IMR-90 (cell line): Measurements from ENCODE around the gene INHBE. TPM values are rescaled to one million over a fixed set of nuclear protein-coding genes. Genes with fewer than 3 reads are reported as not detected.

Experiments
- ATAC-seq: fragments of 200-7000 bp; cut with Tn5 transposase; 2 replicates; pipeline ENCODE4 v1.9.1; 2020; ENCODE audit warnings: low read depth, mild to moderate bottlenecking, moderate library complexity
- BruUV-seq: library from RNA; stranded (reverse); fragments of 400-500 nt; replicated peaks from 2 replicates; lab custom pipeline; 2021; lab: Mats Ljungman, UMichigan
- CTCF ChIA-PET: fragments of 300-600 bp; formaldehyde crosslinking; extraction: SDS; loops from one replicate; lab custom pipeline; 2021; ENCODE audit warnings: antibody characterized with exemption; lab: Yijun Ruan, JAX
- POLR2A ChIA-PET: fragments of 300-600 bp; sonication (Branson Sonifier 250); formaldehyde crosslinking; loops from one replicate; lab custom pipeline; 2022; ENCODE audit warnings: antibody characterized with exemption; ENCODE audit not compliant: unreplicated experiment; lab: Charles Lee
- DNase-seq: peaks from one replicate; pipeline ENCODE4 v3.0.0; 2013
- H2AFZ ChIP-seq: replicated peaks from 2 replicates; pipeline ENCODE3; 2013; ENCODE audit warnings: low read length, mild to moderate bottlenecking; ENCODE audit not compliant: poor library complexity
- H2AK5ac ChIP-seq: 2 replicates; pipeline ENCODE4 v1.6.1; 2013; ENCODE audit warnings: low read depth, low read length, inconsistent platforms
- H2AK9ac ChIP-seq: replicated peaks from 2 replicates; pipeline ENCODE3; 2013; ENCODE audit warnings: mild to moderate bottlenecking, low read depth, low read length, moderate library complexity; ENCODE audit not compliant: poor library complexity
- H2BK120ac ChIP-seq: 2 replicates; pipeline ENCODE4 v1.6.1; 2013; ENCODE audit warnings: low read depth, low read length, inconsistent platforms
- H2BK15ac ChIP-seq: 3 replicates; pipeline ENCODE4 v1.6.1; 2013; ENCODE audit warnings: low read depth, low read length, inconsistent platforms
- H2BK20ac ChIP-seq: 2 replicates; pipeline ENCODE4 v1.6.1; 2013; ENCODE audit warnings: low read depth, mild to moderate bottlenecking, inconsistent platforms, low read length, moderate library complexity
- H2BK5ac ChIP-seq: 2 replicates; pipeline ENCODE4 v1.6.1; 2013; ENCODE audit warnings: mild to moderate bottlenecking, low read depth, low read length, inconsistent platforms; ENCODE audit not compliant: poor library complexity, severe bottlenecking
- H3K14ac ChIP-seq: replicated peaks from 2 replicates; pipeline ENCODE4 v1.6.1; 2013; ENCODE audit warnings: low read depth, low read length, inconsistent platforms
- H3K18ac ChIP-seq: 2 replicates; pipeline ENCODE4 v1.6.1; 2013; ENCODE audit warnings: low read depth, low read length, control low read depth
- H3K23ac ChIP-seq: 2 replicates; pipeline ENCODE4 v1.6.1; 2013; ENCODE audit warnings: low read depth, low read length, inconsistent platforms
- H3K27ac ChIP-seq: 2 replicates; pipeline ENCODE4 v1.5.1; 2013; ENCODE audit warnings: mild to moderate bottlenecking, control low read depth, low read length; ENCODE audit not compliant: insufficient read depth
- H3K27me3 ChIP-seq: 2 replicates; pipeline ENCODE4 v1.6.1; 2013; ENCODE audit warnings: low read length; ENCODE audit not compliant: control insufficient read depth, insufficient read depth
- H3K36me3 ChIP-seq: 2 replicates; pipeline ENCODE4 v1.6.1; 2013; ENCODE audit warnings: low read length, mixed read lengths; ENCODE audit not compliant: control insufficient read depth, insufficient read depth
- H3K4ac ChIP-seq: 2 replicates; pipeline ENCODE4 v1.6.1; 2013; ENCODE audit warnings: low read depth, low read length, inconsistent platforms
- H3K4me1 ChIP-seq: 2 replicates; pipeline ENCODE4 v1.6.1; 2013; ENCODE audit warnings: low read length, mixed read lengths; ENCODE audit not compliant: control insufficient read depth, insufficient read depth
- H3K4me2 ChIP-seq: 2 replicates; pipeline ENCODE4 v1.6.1; 2013; ENCODE audit warnings: low read depth, mild to moderate bottlenecking, control low read depth, low read length, moderate library complexity
- H3K4me3 ChIP-seq: 2 replicates; pipeline ENCODE4 v1.5.1; 2013; ENCODE audit warnings: low read depth, mild to moderate bottlenecking, control low read depth, low read length, moderate library complexity; ENCODE audit not compliant: insufficient read depth
- H3K56ac ChIP-seq: 2 replicates; pipeline ENCODE4 v1.6.1; 2013; ENCODE audit warnings: low read length, inconsistent platforms; ENCODE audit not compliant: insufficient read depth; ENCODE audit errors: extremely low read depth
- H3K79me1 ChIP-seq, 2 experiments: 2 replicates each; pipeline ENCODE4 v1.6.1; 2013; ENCODE audit warnings: low read length in 2 of 2, inconsistent platforms in 1 of 2, low read depth in 1 of 2
- H3K9ac ChIP-seq: 2 replicates; pipeline ENCODE4 v1.6.1; 2013; ENCODE audit warnings: low read depth, low read length, control low read depth
- H3K9me1 ChIP-seq: 2 replicates; pipeline ENCODE4 v1.6.1; 2013; ENCODE audit warnings: low read length, inconsistent platforms; ENCODE audit not compliant: insufficient read depth
- H3K9me3 ChIP-seq: 2 replicates; pipeline ENCODE4 v1.6.1; 2013; ENCODE audit warnings: low read length; ENCODE audit not compliant: control insufficient read depth, insufficient read depth
- H4K20me1 ChIP-seq: 2 replicates; pipeline ENCODE4 v1.6.1; 2013; ENCODE audit warnings: low read length, inconsistent platforms; ENCODE audit not compliant: insufficient read depth
- H4K5ac ChIP-seq: 2 replicates; pipeline ENCODE4 v1.6.1; 2013; ENCODE audit warnings: mild to moderate bottlenecking, low read depth, low read length, control low read depth
- H4K8ac ChIP-seq, 2 experiments: 2 replicates each; pipeline ENCODE4 v1.6.1; 2013; ENCODE audit warnings: low read depth in 2 of 2, low read length in 2 of 2, control low read depth in 1 of 2, inconsistent platforms in 1 of 2
- H4K91ac ChIP-seq: 2 replicates; pipeline ENCODE4 v1.6.1; 2013; ENCODE audit warnings: low read depth, low read length, inconsistent platforms; ENCODE audit not compliant: insufficient read depth
- BHLHE40 ChIP-seq: fragments of 150-350 bp; IDR thresholded peaks from 2 replicates; pipeline ENCODE4 v1.6.1; 2016; ENCODE audit warnings: mild to moderate bottlenecking, low read depth, low read length
- CEBPB ChIP-seq: IDR thresholded peaks from 2 replicates; pipeline ENCODE4 v1.6.1; 2012; ENCODE audit warnings: low read depth, low read length, improper control_type of control experiment
- CHD1 ChIP-seq: IDR thresholded peaks from 2 replicates; pipeline ENCODE4 v1.6.1; 2012; ENCODE audit warnings: low read depth, low read length, improper control_type of control experiment
- CTCF ChIP-seq: conservative IDR thresholded peaks from 2 replicates; pipeline ENCODE4 v1.5.1; 2012; ENCODE audit warnings: mild to moderate bottlenecking, low read depth, low read length, improper control_type of control experiment
- FOS ChIP-seq: fragments of 150-350 bp; IDR thresholded peaks from 2 replicates; pipeline ENCODE4 v1.6.1; 2016; ENCODE audit warnings: low read depth, low read length
- MAFK ChIP-seq: IDR thresholded peaks from 2 replicates; pipeline ENCODE4 v1.6.1; 2012; ENCODE audit warnings: low read depth, low read length, improper control_type of control experiment
- MAZ ChIP-seq: IDR thresholded peaks from 2 replicates; pipeline ENCODE4 v1.6.1; 2012; ENCODE audit warnings: low read depth, mild to moderate bottlenecking, low read length, improper control_type of control experiment, moderate library complexity, borderline replicate concordance
- MXI1 ChIP-seq: IDR thresholded peaks from 2 replicates; pipeline ENCODE4 v1.6.1; 2012; ENCODE audit warnings: low read depth, mild to moderate bottlenecking, low read length, moderate library complexity, borderline replicate concordance
- NFE2L2 ChIP-seq: fragments of 150-350 bp; IDR thresholded peaks from 2 replicates; pipeline ENCODE4 v1.6.1; 2016; ENCODE audit warnings: low read depth, mild to moderate bottlenecking, low read length
- POLR2A ChIP-seq: IDR thresholded peaks from 2 replicates; pipeline ENCODE4 v1.6.1; 2012; ENCODE audit warnings: mild to moderate bottlenecking, low read depth, low read length
- RAD21 ChIP-seq: IDR thresholded peaks from 2 replicates; pipeline ENCODE4 v1.6.1; 2012; ENCODE audit warnings: low read length, improper control_type of control experiment
- RCOR1 ChIP-seq: IDR thresholded peaks from 2 replicates; pipeline ENCODE4 v1.6.1; 2012; ENCODE audit warnings: mild to moderate bottlenecking, low read length, improper control_type of control experiment; ENCODE audit not compliant: insufficient replicate concordance
- RFX5 ChIP-seq: IDR thresholded peaks from 2 replicates; pipeline ENCODE4 v1.8.0; 2012; ENCODE audit warnings: low read depth, mild to moderate bottlenecking, low read length, moderate library complexity
- SMC3 ChIP-seq: fragments of 150-350 bp; IDR thresholded peaks from 2 replicates; pipeline ENCODE4 v1.6.1; 2016; ENCODE audit warnings: low read depth, mild to moderate bottlenecking, antibody characterized with exemption, low read length, moderate library complexity
- USF2 ChIP-seq: fragments of 150-350 bp; IDR thresholded peaks from 2 replicates; pipeline ENCODE4 v1.6.1; 2017; ENCODE audit warnings: mild to moderate bottlenecking, antibody characterized with exemption, low read length, low read depth
- WGBS, 2 experiments: methylation state at CpG; one replicate each; pipeline versions ENCODE4 v1.1.5 to v1.1.7; 2013; ENCODE audit warnings: missing lambda C conversion rate in 2 of 2; ENCODE audit not compliant: insufficient read length in 1 of 2; ENCODE audit errors: extremely low coverage in 2 of 2; 5-methylcytosine and 5-hydroxymethylcytosine counted together
- dilution Hi-C: fragments of 300-500 bp; cut with HindIII; formaldehyde crosslinking; loops from one replicate; pipeline ENCODE4 v1.14.3; 2018; ENCODE audit warnings: low sequenced_read_pairs; ENCODE audit not compliant: unreplicated experiment
- in situ Hi-C: fragments of 300-500 bp; cut with MboI; formaldehyde crosslinking; loops from 3 replicates; pipeline ENCODE4 v1.14.3; 2019; ENCODE audit warnings: low sequenced_read_pairs, inconsistent platforms, mixed read lengths
- intact Hi-C: fragments of 100-400 bp; cut with micrococcal nuclease; formaldehyde crosslinking; loops from 2 replicates; pipeline ENCODE4 v1.10.0; 2022
- polyA plus RNA-seq, 3 experiments: library from polyadenylated mRNA; depleted of rRNA; stranded (reverse); fragments of >200 nt; gene quantifications; 2 replicates each; pipeline ENCODE4 v1.2.3, GENCODE V29; 2012; ENCODE audit warnings: low replicate concordance in 1 of 3
- total RNA-seq: library from RNA; depleted of rRNA; stranded (reverse); fragments of >200 nt; gene quantifications from 2 replicates; pipeline ENCODE4 v1.2.3, GENCODE V29; 2012
- TF ChIP-seq, protein P1 (sequence below): fragments of 150-350 bp; IDR thresholded peaks from 2 replicates; pipeline ENCODE4 v1.6.1; 2016; ENCODE audit warnings: low read depth, mild to moderate bottlenecking, low read length, moderate library complexity, borderline replicate concordance

INHBE gene
- total and polyA plus RNA-seq, 2 of the 4 experiments (the other 2 are of a cell fraction): 0.90 to 1.7 TPM

DNA sequence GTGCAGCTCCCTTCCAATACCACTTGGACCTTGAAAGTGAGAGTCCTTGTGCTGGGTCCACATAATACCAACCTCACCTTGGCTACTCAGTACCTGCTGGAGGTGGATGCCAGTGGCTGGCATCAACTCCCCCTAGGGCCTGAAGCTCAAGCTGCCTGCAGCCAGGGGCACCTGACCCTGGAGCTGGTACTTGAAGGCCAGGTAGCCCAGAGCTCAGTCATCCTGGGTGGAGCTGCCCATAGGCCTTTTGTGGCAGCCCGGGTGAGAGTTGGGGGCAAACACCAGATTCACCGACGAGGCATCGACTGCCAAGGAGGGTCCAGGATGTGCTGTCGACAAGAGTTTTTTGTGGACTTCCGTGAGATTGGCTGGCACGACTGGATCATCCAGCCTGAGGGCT lies 5.7 kb upstream of the INHBE start:
- no peak overlapping the region for H2AK9ac ChIP-seq
- no peak overlapping the region for H3K4me2 ChIP-seq
- dilution Hi-C loops: no loop called here
- ATAC-seq (no peak), DNase-seq (no peak)
- H3K9ac ChIP-seq: no peak overlapping the region
- peaks cover 0 to 10% of the 10 kb centered on the region in 2 experiments; a peak in 1 of 4 replicates for H3K79me1 ChIP-seq
- no peak overlapping the region for H2AFZ ChIP-seq
- BruUV-seq: no TSS peak
- no peak overlapping the region for H4K91ac ChIP-seq
- no peak overlapping the region for H2BK120ac ChIP-seq
- no peak overlapping the region for H2BK15ac ChIP-seq
- no peak overlapping the region for H3K23ac ChIP-seq
- H3K4me1 ChIP-seq: peaks cover 16% of the 10 kb centered on the region
- ChIA-PET POLR2A (no interaction called here), CTCF (no interaction called here)
- no peak overlapping the region for H4K5ac ChIP-seq
- 93% methylated on average over 7 of the region's 7 CpGs; no CpG with 5 or more reads in 1 of the 2 experiments for WGBS, 2 experiments
- H2BK20ac ChIP-seq: no peak overlapping the region
- no peaks in the 10 kb centered on the region for H4K20me1 ChIP-seq
- TF ChIP-seq POLR2A (no peak), USF2 (no peak), MXI1 (no peak), SMC3 (no peak), BHLHE40 (no peak), NFE2L2 (no peak), MAZ (no peak), RAD21 (no peak), FOS (no peak), RCOR1 (no peak), CHD1 (no peak), CTCF (no peak), MAFK (no peak), CEBPB (no peak), RFX5 (no peak)
- TF ChIP-seq, protein P1, sequence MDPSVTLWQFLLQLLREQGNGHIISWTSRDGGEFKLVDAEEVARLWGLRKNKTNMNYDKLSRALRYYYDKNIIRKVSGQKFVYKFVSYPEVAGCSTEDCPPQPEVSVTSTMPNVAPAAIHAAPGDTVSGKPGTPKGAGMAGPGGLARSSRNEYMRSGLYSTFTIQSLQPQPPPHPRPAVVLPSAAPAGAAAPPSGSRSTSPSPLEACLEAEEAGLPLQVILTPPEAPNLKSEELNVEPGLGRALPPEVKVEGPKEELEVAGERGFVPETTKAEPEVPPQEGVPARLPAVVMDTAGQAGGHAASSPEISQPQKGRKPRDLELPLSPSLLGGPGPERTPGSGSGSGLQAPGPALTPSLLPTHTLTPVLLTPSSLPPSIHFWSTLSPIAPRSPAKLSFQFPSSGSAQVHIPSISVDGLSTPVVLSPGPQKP: no peak
- no peak overlapping the region for H4K8ac ChIP-seq
- H3K14ac ChIP-seq: no peak overlapping the region
- no peak overlapping the region for H3K18ac ChIP-seq
- no peak overlapping the region for H3K4ac ChIP-seq
- H3K27ac ChIP-seq: no peak overlapping the region
- no peak overlapping the region for H3K4me3 ChIP-seq
- no peak overlapping the region for H3K56ac ChIP-seq
- H3K36me3 ChIP-seq: no peaks in the 10 kb centered on the region
- in situ Hi-C loops: no loop called here
- intact Hi-C loops: no loop called here
- peaks cover 13% of the 10 kb centered on the region for H3K9me1 ChIP-seq
- no peaks in the 10 kb centered on the region for H3K9me3 ChIP-seq
- no peak overlapping the region for H2BK5ac ChIP-seq
- no peak overlapping the region for H2AK5ac ChIP-seq
- H3K27me3 ChIP-seq: no peaks in the 10 kb centered on the region
